Smooth muscle cell (in vitro differentiated cells): ENCODE measurements around the gene MGLL. TPM values are rescaled to one million over a fixed set of nuclear protein-coding genes. Genes with fewer than 3 reads are reported as not detected.

Source experiments
- DNase-seq: peaks from one replicate; lab custom pipeline; 2025; ENCODE audit not compliant: unreplicated experiment; lab: John Stamatoyannopoulos, UW
- H2AFZ ChIP-seq: fragments of 200-600 bp; sonication (generic); 2 replicates; pipeline ENCODE4 v1.6.0; 2016; ENCODE audit warnings: antibody characterized with exemption, low read depth, mild to moderate bottlenecking
- H3F3A ChIP-seq: fragments of 200-600 bp; sonication (generic); 2 replicates; pipeline ENCODE4 v1.6.0; 2017; ENCODE audit warnings: antibody characterized with exemption, low read depth
- H3K27ac ChIP-seq: fragments of 200-600 bp; sonication (generic); 2 replicates; pipeline ENCODE4 v1.5.1; 2016; ENCODE audit warnings: low read depth, mild to moderate bottlenecking
- H3K27me3 ChIP-seq: fragments of 200-600 bp; sonication (generic); 2 replicates; pipeline ENCODE4 v1.6.1; 2016; ENCODE audit warnings: low read depth, mild to moderate bottlenecking
- H3K36me3 ChIP-seq: fragments of 200-600 bp; sonication (generic); 2 replicates; pipeline ENCODE4 v1.5.1; 2016; ENCODE audit warnings: low read depth
- H3K4me1 ChIP-seq: fragments of 200-600 bp; sonication (generic); 2 replicates; pipeline ENCODE4 v1.5.1; 2016; ENCODE audit warnings: low read depth
- H3K4me2 ChIP-seq: fragments of 200-600 bp; sonication (generic); 2 replicates; pipeline ENCODE4 v1.6.0; 2016; ENCODE audit warnings: mild to moderate bottlenecking
- H3K4me3 ChIP-seq: fragments of 200-600 bp; sonication (generic); 2 replicates; pipeline ENCODE4 v1.5.1; 2016; ENCODE audit warnings: mild to moderate bottlenecking
- H3K79me2 ChIP-seq: fragments of 200-600 bp; sonication (generic); 2 replicates; pipeline ENCODE4 v1.6.0; 2016; ENCODE audit warnings: low read depth, mild to moderate bottlenecking
- H3K9ac ChIP-seq: fragments of 200-600 bp; sonication (generic); 2 replicates; pipeline ENCODE4 v1.6.0; 2016; ENCODE audit warnings: low read depth
- H3K9me3 ChIP-seq: fragments of 200-600 bp; sonication (generic); replicated peaks from 2 replicates; pipeline ENCODE4 v1.5.1; 2016; ENCODE audit warnings: low read depth
- H4K20me1 ChIP-seq: fragments of 200-600 bp; sonication (generic); 2 replicates; pipeline ENCODE4 v1.6.0; 2016; ENCODE audit warnings: low read depth
- WGBS: methylation state at CpG from one replicate; pipeline ENCODE4 v1.1.7; 2016; ENCODE audit warnings: low lambda C conversion rate; 5-methylcytosine and 5-hydroxymethylcytosine counted together
- polyA plus RNA-seq: library from polyadenylated mRNA; unstranded; fragments of >200 nt; fragmentation: Nextera tagmentation; extraction: Ambion mirVana; gene quantifications from 2 replicates; pipeline ENCODE4 v1.2.1, GENCODE V29; 2016
- total RNA-seq: library from RNA; depleted of rRNA; stranded (reverse); fragments of >200 nt; gene quantifications from 2 replicates; pipeline ENCODE4 v1.2.3, GENCODE V29; 2014
- TF ChIP-seq, protein P1 (sequence below): fragments of 200-600 bp; sonication (generic); IDR thresholded peaks from 2 replicates; pipeline ENCODE4 v1.5.1; 2017; ENCODE audit warnings: borderline replicate concordance, mild to moderate bottlenecking, antibody characterized with exemption; ENCODE audit not compliant: insufficient read depth, poor library complexity, severe bottlenecking

The MGLL gene
- total and polyA plus RNA-seq, 2 experiments from 2014 or later = 13.6 to 22.5 TPM

DNA sequence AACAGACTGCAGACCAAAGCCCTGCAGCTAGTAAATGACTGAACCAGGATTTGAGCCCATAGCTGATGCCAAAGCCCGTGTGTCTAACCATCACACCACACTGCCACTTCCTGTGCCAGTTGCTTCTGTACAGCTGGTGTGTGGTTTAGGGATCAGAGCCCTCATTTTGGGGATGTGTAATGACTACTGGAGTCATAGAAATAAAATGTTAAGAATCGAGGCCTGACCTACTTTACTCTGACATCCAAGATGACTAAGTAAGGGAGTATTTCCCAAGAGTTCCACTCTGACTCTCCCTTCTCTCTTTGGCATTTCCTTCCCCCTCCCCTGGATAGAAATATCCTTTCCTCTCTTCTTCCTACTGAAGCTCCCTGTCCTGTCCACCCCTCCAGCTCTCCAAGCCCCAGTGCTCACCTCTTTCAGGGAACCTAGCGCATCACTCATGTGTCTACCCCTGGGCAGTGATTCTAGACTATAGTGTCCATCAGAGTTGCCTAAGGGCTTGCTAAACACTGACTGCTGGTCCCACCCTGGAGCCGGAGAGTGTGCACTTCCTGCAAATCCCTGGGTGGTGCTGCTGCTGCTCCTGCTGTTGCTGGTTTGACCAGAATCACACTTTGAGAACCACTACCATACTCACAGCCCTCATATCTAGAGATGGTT is 53.8 kb downstream of the MGLL start:
- no peaks in the 10 kb centered on the region for H3K4me1 ChIP-seq
- DNase-seq = no peak
- H3K4me2 ChIP-seq = no peak overlapping the region
- H3K9ac ChIP-seq = no peak overlapping the region
- no peaks in the 10 kb centered on the region for H3F3A ChIP-seq
- peak overlapping the region; percentile 74 for H3K27ac ChIP-seq
- no peaks in the 10 kb centered on the region for H4K20me1 ChIP-seq
- H3K9me3 ChIP-seq = no peaks in the 10 kb centered on the region
- H2AFZ ChIP-seq = no peak overlapping the region
- WGBS = 45% methylated on average over 4 of the region's 4 CpGs
- TF ChIP-seq, protein P1, sequence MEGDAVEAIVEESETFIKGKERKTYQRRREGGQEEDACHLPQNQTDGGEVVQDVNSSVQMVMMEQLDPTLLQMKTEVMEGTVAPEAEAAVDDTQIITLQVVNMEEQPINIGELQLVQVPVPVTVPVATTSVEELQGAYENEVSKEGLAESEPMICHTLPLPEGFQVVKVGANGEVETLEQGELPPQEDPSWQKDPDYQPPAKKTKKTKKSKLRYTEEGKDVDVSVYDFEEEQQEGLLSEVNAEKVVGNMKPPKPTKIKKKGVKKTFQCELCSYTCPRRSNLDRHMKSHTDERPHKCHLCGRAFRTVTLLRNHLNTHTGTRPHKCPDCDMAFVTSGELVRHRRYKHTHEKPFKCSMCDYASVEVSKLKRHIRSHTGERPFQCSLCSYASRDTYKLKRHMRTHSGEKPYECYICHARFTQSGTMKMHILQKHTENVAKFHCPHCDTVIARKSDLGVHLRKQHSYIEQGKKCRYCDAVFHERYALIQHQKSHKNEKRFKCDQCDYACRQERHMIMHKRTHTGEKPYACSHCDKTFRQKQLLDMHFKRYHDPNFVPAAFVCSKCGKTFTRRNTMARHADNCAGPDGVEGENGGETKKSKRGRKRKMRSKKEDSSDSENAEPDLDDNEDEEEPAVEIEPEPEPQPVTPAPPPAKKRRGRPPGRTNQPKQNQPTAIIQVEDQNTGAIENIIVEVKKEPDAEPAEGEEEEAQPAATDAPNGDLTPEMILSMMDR = no peak
- no peaks in the 10 kb centered on the region for H3K79me2 ChIP-seq
- no peak overlapping the region for H3K4me3 ChIP-seq
- no peaks in the 10 kb centered on the region for H3K27me3 ChIP-seq
- H3K36me3 ChIP-seq = no peaks in the 10 kb centered on the region

DNA sequence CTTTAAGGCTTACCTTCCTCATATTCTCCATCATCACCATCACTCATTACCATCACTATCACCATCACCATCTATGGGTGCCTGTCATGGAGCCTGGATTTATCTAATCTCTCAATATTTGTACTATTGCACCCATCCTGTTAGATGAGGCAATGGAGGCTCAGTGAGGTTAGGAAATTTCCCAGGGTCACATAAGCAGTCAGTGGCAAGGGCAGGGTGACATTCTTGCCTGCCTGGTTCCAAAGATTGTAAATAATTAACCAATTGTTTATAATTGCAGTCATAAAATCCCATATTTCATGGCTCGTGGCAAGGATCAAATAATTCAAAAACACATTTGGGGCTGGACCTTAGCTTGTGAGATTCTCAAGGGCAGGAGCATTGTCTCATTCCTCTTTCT is 55.2 kb downstream of the MGLL start:
- H3K9me3 ChIP-seq = no peaks in the 10 kb centered on the region
- H3F3A ChIP-seq = no peaks in the 10 kb centered on the region
- no peak overlapping the region for H3K9ac ChIP-seq
- H3K4me1 ChIP-seq = peaks cover 4% of the 10 kb centered on the region
- no peak overlapping the region for H3K27ac ChIP-seq
- no peaks in the 10 kb centered on the region for H3K79me2 ChIP-seq
- TF ChIP-seq, protein P1 = no peak
- no peaks in the 10 kb centered on the region for H4K20me1 ChIP-seq
- H3K36me3 ChIP-seq = no peaks in the 10 kb centered on the region
- no peak overlapping the region for H3K4me2 ChIP-seq
- 83% methylated on average over 1 of the region's 1 CpG for WGBS
- H2AFZ ChIP-seq = no peak overlapping the region
- DNase-seq = no peak
- H3K27me3 ChIP-seq = no peaks in the 10 kb centered on the region
- no peak overlapping the region for H3K4me3 ChIP-seq

DNA sequence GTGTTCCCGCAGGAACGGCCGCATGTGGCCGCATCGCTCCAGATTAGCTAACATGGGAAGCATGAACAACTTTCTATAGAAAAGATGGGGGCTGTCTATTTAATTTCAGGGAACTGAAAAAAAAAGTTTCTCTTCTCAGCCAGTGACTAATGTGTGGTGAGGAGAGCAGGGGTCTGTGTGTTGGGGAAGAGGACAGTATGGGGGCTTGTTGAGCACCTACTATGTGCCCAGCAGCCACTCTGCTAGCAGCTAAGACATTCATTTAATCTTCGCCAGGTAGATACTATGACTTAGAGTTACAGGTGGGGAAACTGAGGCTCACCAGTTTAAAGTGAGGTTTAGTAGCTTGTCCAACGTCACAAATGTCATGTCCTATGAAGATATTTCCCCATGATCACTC is 56.6 kb downstream of the MGLL start:
- Histone ChIP-seq H3K9ac (no peak overlapping the region), H3K27me3 (no peaks in the 10 kb centered on the region), H3K79me2 (no peaks in the 10 kb centered on the region), H3K27ac (no peak overlapping the region), H3F3A (no peaks in the 10 kb centered on the region), H3K4me1 (peaks cover 4% of the 10 kb centered on the region), H3K36me3 (no peaks in the 10 kb centered on the region), H3K4me2 (no peak overlapping the region), H4K20me1 (no peaks in the 10 kb centered on the region), H3K4me3 (no peak overlapping the region), H2AFZ (no peak overlapping the region), H3K9me3 (no peaks in the 10 kb centered on the region)
- TF ChIP-seq, protein P1 = no peak
- DNase-seq = no peak
- 94% methylated on average over 7 of the region's 7 CpGs for WGBS

DNA sequence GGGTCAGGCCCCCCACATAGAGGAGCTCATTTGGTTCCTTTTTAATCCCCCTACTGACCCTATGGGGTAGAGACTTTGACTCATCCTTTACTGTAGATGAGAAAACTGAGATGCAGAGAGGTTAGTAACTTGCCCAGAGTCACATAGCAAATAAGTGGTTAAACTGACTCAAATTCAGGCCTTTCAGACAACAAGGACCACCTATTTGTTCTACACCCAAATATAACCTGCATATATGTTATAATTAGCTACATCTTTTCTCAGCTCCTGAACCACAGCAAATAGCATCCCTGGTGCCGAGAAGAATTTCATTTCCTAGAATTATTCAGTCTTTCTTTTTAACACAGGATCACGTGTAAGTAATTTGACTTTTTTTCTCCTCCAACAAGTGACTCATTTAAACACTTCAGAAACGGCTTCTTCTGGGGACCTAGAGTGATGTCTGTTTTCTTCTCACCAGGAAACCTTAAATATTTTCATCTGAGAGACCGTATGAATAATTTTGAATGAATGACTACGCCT is 57.4 kb downstream of the MGLL start:
- H4K20me1 ChIP-seq = no peaks in the 10 kb centered on the region
- no peak for DNase-seq
- no peak overlapping the region for H3K4me3 ChIP-seq
- WGBS = 73% methylated on average over 5 of the region's 5 CpGs
- no peaks in the 10 kb centered on the region for H3K9me3 ChIP-seq
- H2AFZ ChIP-seq = no peak overlapping the region
- no peaks in the 10 kb centered on the region for H3K79me2 ChIP-seq
- H3K4me1 ChIP-seq = peaks cover 4% of the 10 kb centered on the region
- H3K27me3 ChIP-seq = no peaks in the 10 kb centered on the region
- no peak overlapping the region for H3K4me2 ChIP-seq
- no peak overlapping the region for H3K9ac ChIP-seq
- TF ChIP-seq, protein P1 = no peak
- no peak overlapping the region for H3K27ac ChIP-seq
- H3K36me3 ChIP-seq = no peaks in the 10 kb centered on the region
- no peaks in the 10 kb centered on the region for H3F3A ChIP-seq
